ENCODE data around the gene MSH2. TPM values are rescaled to one million over a fixed set of nuclear protein-coding genes. Genes with fewer than 3 reads are reported as not detected.

Gene MSH2
- total RNA-seq, 1 donor from 2014 or later: 25.2 TPM

GRCh38 chr2:47518497-47519146, 115.7 kb downstream of the MSH2 start:
- H3K4me3 Mint-ChIP-seq: no peak overlapping the region
- no peak for DNase-seq
- no peaks in the 10 kb centered on the region for H3K36me3 Mint-ChIP-seq (ENCODE audit: low read depth)
- intact Hi-C loops (cut with micrococcal nuclease): no loop called here
- POLR2A ChIA-PET: no interaction called here
- H3K27me3 Mint-ChIP-seq: no peaks in the 10 kb centered on the region
- CTCF ChIA-PET: interaction anchor here (1.3 kb wide), 2 partner anchors 249 to 253 kb away, joined by 3 to 5 read pairs; no protein-coding TSS in a partner anchor
- no peak overlapping the region for H3K27ac Mint-ChIP-seq
- TF ChIP-seq CTCF (IDR thresholded peaks at IDR 0.05): no peak
- H3K4me1 Mint-ChIP-seq: peaks cover 13% of the 10 kb centered on the region
- no peak for ATAC-seq (ENCODE audit: low read depth)
- no peaks in the 10 kb centered on the region for H3K9me3 Mint-ChIP-seq

- Mint-ChIP-seq H3K27ac (no peak overlapping the region), H3K4me1 (peaks cover 13% of the 10 kb centered on the region), H3K27me3 (no peaks in the 10 kb centered on the region), H3K36me3 (ENCODE audit: low read depth) (no peaks in the 10 kb centered on the region), H3K9me3 (no peaks in the 10 kb centered on the region), H3K4me3 (peak overlapping the region; percentile 19)
- ATAC-seq (ENCODE audit: low read depth) (no peak), DNase-seq (no peak)
- POLR2A ChIA-PET: no interaction called here
- intact Hi-C loops (cut with micrococcal nuclease): no loop called here
- TF ChIP-seq CTCF (IDR thresholded peaks at IDR 0.05): no peak
- CTCF ChIA-PET: interaction anchor here (1.3 kb wide), 1 partner anchor 252 kb away, joined by 3 read pairs; no protein-coding TSS in a partner anchor
Observed at GRCh38 chr2:47519147-47519537, 116.2 kb downstream of the MSH2 start.

- Mint-ChIP-seq H3K4me1 (peaks cover 13% of the 10 kb centered on the region), H3K4me3 (peak overlapping the region; percentile 85), H3K27ac (no peak overlapping the region), H3K27me3 (no peaks in the 10 kb centered on the region), H3K9me3 (no peaks in the 10 kb centered on the region), H3K36me3 (ENCODE audit: low read depth) (no peaks in the 10 kb centered on the region)
- ATAC-seq (ENCODE audit: low read depth): no peak
- DNase-seq: no peak
- TF ChIP-seq CTCF (IDR thresholded peaks at IDR 0.05): no peak
- intact Hi-C loops (cut with micrococcal nuclease): loop anchor here (5.0 kb wide), 1 partner anchor 263 kb away; the partner anchor contains the start of gene MSH6
- CTCF ChIA-PET: interaction anchor here (0.8 to 2.9 kb wide), 4 partner anchors 77 to 252 kb away, joined by 3 to 36 read pairs (median 5); no protein-coding TSS in a partner anchor
- POLR2A ChIA-PET: interaction anchor here (1.4 to 1.7 kb wide), 2 partner anchors 16 to 233 kb away, joined by 4 to 6 read pairs; no protein-coding TSS in a partner anchor
Observed at GRCh38 chr2:47519604-47520301, 116.8 kb downstream of the MSH2 start.

GRCh38 chr2:47520302-47520630, 117.3 kb downstream of the MSH2 start:
- H3K9me3 Mint-ChIP-seq: no peaks in the 10 kb centered on the region
- TF ChIP-seq CTCF (IDR thresholded peaks at IDR 0.05): no peak

More at GRCh38 chr2:47520302-47520630, 117.3 kb downstream of the MSH2 start:
- DNase-seq (no peak), ATAC-seq (ENCODE audit: low read depth) (no peak)
- intact Hi-C loops (cut with micrococcal nuclease): loop anchor here (5.0 kb wide), 1 partner anchor 262 kb away; the partner anchor contains the start of gene MSH6
- no peak overlapping the region for H3K27ac Mint-ChIP-seq
- H3K4me3 Mint-ChIP-seq: peak overlapping the region; percentile 85
- H3K36me3 Mint-ChIP-seq (ENCODE audit: low read depth): no peaks in the 10 kb centered on the region
- H3K27me3 Mint-ChIP-seq: no peaks in the 10 kb centered on the region
- H3K4me1 Mint-ChIP-seq: peaks cover 13% of the 10 kb centered on the region
- POLR2A ChIA-PET: interaction anchor here (1.0 to 1.7 kb wide), 5 partner anchors 16 to 263 kb away, joined by 3 to 8 read pairs (median 4); partner anchors contain the start of gene MSH6
- CTCF ChIA-PET: interaction anchor here (0.7 to 2.9 kb wide), 7 partner anchors 52 to 263 kb away, joined by 3 to 36 read pairs (median 4); partner anchors contain the start of gene MSH6
